Activated T-cell treated with anti-CD3 and anti-CD28 coated beads, Interleukin-2, amount 50 U/mL, for 4 hours (primary cell): ENCODE measurements around the gene DYNLL1. TPM values are rescaled to one million over a fixed set of nuclear protein-coding genes. Genes with fewer than 3 reads are reported as not detected.
"Not testable (repeated sequence)": the region's sequence is repeated elsewhere in the genome, so short reads cannot be mapped to it uniquely, and the experiment has no call there.

ENCODE experiments used
- ATAC-seq, 2 donors: fragments of 200-7000 bp; cut with Tn5 transposase; one replicate each; pipeline ENCODE4 v1.10.0; 2021
- DNase-seq: peaks from one replicate; pipeline ENCODE4 v3.0.0-alpha.2; 2020
- H3K27me3 Mint-ChIP-seq: one replicate; pipeline ENCODE4 v1.8.0; 2021; ENCODE audit warnings: low read depth, mixed read lengths
- H3K36me3 Mint-ChIP-seq: one replicate; pipeline ENCODE4 v1.8.0; 2022; ENCODE audit warnings: mixed read lengths; ENCODE audit not compliant: insufficient read depth
- H3K4me1 Mint-ChIP-seq: one replicate; pipeline ENCODE4 v1.8.0; 2021; ENCODE audit warnings: low read depth, mixed read lengths
- H3K4me3 Mint-ChIP-seq: one replicate; pipeline ENCODE4 v1.8.0; 2021; ENCODE audit warnings: mild to moderate bottlenecking, moderate library complexity, mixed read lengths
- H3K9me3 Mint-ChIP-seq: one replicate; pipeline ENCODE4 v1.8.0; 2021; ENCODE audit warnings: mixed read lengths
- total RNA-seq, 3 donors: library from RNA; stranded (reverse); gene quantifications; one replicate each; pipeline ENCODE4 v1.2.1, GENCODE V29; 2021

DYNLL1 gene
- total RNA-seq, 3 donors from 2014 or later: 243 to 252 (median 248) TPM

- not testable (repeated sequence) for H3K4me3 Mint-ChIP-seq, H3K27me3 Mint-ChIP-seq, H3K4me1 Mint-ChIP-seq, H3K36me3 Mint-ChIP-seq, H3K9me3 Mint-ChIP-seq, ATAC-seq, DNase-seq
Measured at GRCh38 chr12:120487552-120487951, 8.4 kb upstream of the DYNLL1 start.

- ATAC-seq (no peak), DNase-seq (no peak)
- H3K36me3 Mint-ChIP-seq: no peaks in the 10 kb centered on the region
- H3K4me3 Mint-ChIP-seq: no peak overlapping the region
- H3K4me1 Mint-ChIP-seq: no peaks in the 10 kb centered on the region
- no peaks in the 10 kb centered on the region for H3K9me3 Mint-ChIP-seq
- no peaks in the 10 kb centered on the region for H3K27me3 Mint-ChIP-seq
Measured at GRCh38 chr12:120488057-120488640, 7.8 kb upstream of the DYNLL1 start.

GRCh38 chr12:120489018-120489417 lies 6.9 kb upstream of the DYNLL1 start:
- H3K9me3 Mint-ChIP-seq: no peaks in the 10 kb centered on the region
- H3K27me3 Mint-ChIP-seq: no peaks in the 10 kb centered on the region
- no peak for ATAC-seq
- no peak overlapping the region for H3K4me3 Mint-ChIP-seq
- no peaks in the 10 kb centered on the region for H3K36me3 Mint-ChIP-seq
- DNase-seq: no peak
- no peaks in the 10 kb centered on the region for H3K4me1 Mint-ChIP-seq

GRCh38 chr12:120490325-120490724 lies 5.6 kb upstream of the DYNLL1 start:
- peaks cover 5% of the 10 kb centered on the region for H3K4me1 Mint-ChIP-seq
- H3K27me3 Mint-ChIP-seq: no peaks in the 10 kb centered on the region
- H3K36me3 Mint-ChIP-seq: no peaks in the 10 kb centered on the region

GRCh38 chr12:120490833-120491512 lies 4.9 kb upstream of the DYNLL1 start:
- Mint-ChIP-seq H3K36me3 (no peaks in the 10 kb centered on the region), H3K4me3 (no peak overlapping the region), H3K4me1 (peaks cover 9% of the 10 kb centered on the region), H3K9me3 (no peaks in the 10 kb centered on the region), H3K27me3 (no peaks in the 10 kb centered on the region)
- no peak for DNase-seq
- ATAC-seq: no peak

More at GRCh38 chr12:120490325-120490724, 5.6 kb upstream of the DYNLL1 start:
- ATAC-seq (no peak), DNase-seq (no peak)
- Mint-ChIP-seq H3K4me3 (no peak overlapping the region), H3K9me3 (no peaks in the 10 kb centered on the region)

GRCh38 chr12:120495186-120495730 lies 655 bp upstream of the DYNLL1 start:
- ATAC-seq: peak; percentile 6 to 12
- no peak for DNase-seq
- peaks cover 18% of the 10 kb centered on the region for H3K36me3 Mint-ChIP-seq
- peaks cover 26% of the 10 kb centered on the region for H3K4me1 Mint-ChIP-seq
- peak overlapping the region; percentile 94 for H3K4me3 Mint-ChIP-seq
- no peaks in the 10 kb centered on the region for H3K27me3 Mint-ChIP-seq
- H3K9me3 Mint-ChIP-seq: no peaks in the 10 kb centered on the region

GRCh38 chr12:120496413-120497340 lies 764 bp downstream of the DYNLL1 start:
- ATAC-seq: peak; percentile 32 to 33
- no peaks in the 10 kb centered on the region for H3K27me3 Mint-ChIP-seq
- DNase-seq: peak; percentile 39
- H3K9me3 Mint-ChIP-seq: no peaks in the 10 kb centered on the region
- peak overlapping the region; percentile 94 for H3K4me3 Mint-ChIP-seq
- peaks cover 21% of the 10 kb centered on the region for H3K36me3 Mint-ChIP-seq
- peaks cover 29% of the 10 kb centered on the region for H3K4me1 Mint-ChIP-seq

- DNase-seq (no peak), ATAC-seq (no peak)
- no peaks in the 10 kb centered on the region for H3K27me3 Mint-ChIP-seq
- H3K4me1 Mint-ChIP-seq: peaks cover 29% of the 10 kb centered on the region
- no peaks in the 10 kb centered on the region for H3K9me3 Mint-ChIP-seq
- H3K4me3 Mint-ChIP-seq: peak overlapping the region; percentile 94
- peaks cover 21% of the 10 kb centered on the region for H3K36me3 Mint-ChIP-seq
Measured at GRCh38 chr12:120497524-120498150, 1.7 kb downstream of the DYNLL1 start.

GRCh38 chr12:120498870-120499515 lies 3.1 kb downstream of the DYNLL1 start:
- peaks cover 28% of the 10 kb centered on the region for H3K36me3 Mint-ChIP-seq
- H3K4me3 Mint-ChIP-seq: no peak overlapping the region
- ATAC-seq (no peak), DNase-seq (no peak)
- H3K4me1 Mint-ChIP-seq: peaks cover 29% of the 10 kb centered on the region
- no peaks in the 10 kb centered on the region for H3K27me3 Mint-ChIP-seq
- no peaks in the 10 kb centered on the region for H3K9me3 Mint-ChIP-seq

GRCh38 chr12:120500581-120500980 lies 4.7 kb downstream of the DYNLL1 start:
- ATAC-seq (no peak), DNase-seq (no peak)
- Mint-ChIP-seq H3K4me3 (no peak overlapping the region), H3K4me1 (peaks cover 22% of the 10 kb centered on the region), H3K27me3 (no peaks in the 10 kb centered on the region), H3K36me3 (peaks cover 29% of the 10 kb centered on the region), H3K9me3 (no peaks in the 10 kb centered on the region)

- H3K36me3 Mint-ChIP-seq: peaks cover 18% of the 10 kb centered on the region
Measured at GRCh38 chr12:120504587-120504986, 8.7 kb downstream of the DYNLL1 start.

GRCh38 chr12:120508537-120508936 lies 12.6 kb downstream of the DYNLL1 start:
- Mint-ChIP-seq H3K36me3 (peaks cover 17% of the 10 kb centered on the region), H3K4me1 (no peaks in the 10 kb centered on the region), H3K9me3 (no peaks in the 10 kb centered on the region), H3K27me3 (no peaks in the 10 kb centered on the region), H3K4me3 (no peak overlapping the region)
- no peak for ATAC-seq
- no peak for DNase-seq

More at GRCh38 chr12:120504587-120504986, 8.7 kb downstream of the DYNLL1 start:
- Mint-ChIP-seq H3K4me3 (no peak overlapping the region), H3K9me3 (no peaks in the 10 kb centered on the region), H3K4me1 (peaks cover 3% of the 10 kb centered on the region), H3K27me3 (no peaks in the 10 kb centered on the region)
- no peak for DNase-seq
- ATAC-seq: no peak

- Mint-ChIP-seq H3K9me3 (no peaks in the 10 kb centered on the region), H3K36me3 (peaks cover 22% of the 10 kb centered on the region), H3K4me3 (no peak overlapping the region), H3K4me1 (no peaks in the 10 kb centered on the region), H3K27me3 (no peaks in the 10 kb centered on the region)
- no peak for DNase-seq
- ATAC-seq: no peak
Measured at GRCh38 chr12:120514002-120514401, 18.1 kb downstream of the DYNLL1 start.
